HG02970 (cell line): ENCODE data around the gene EXPH5.

Experiments
- ATAC-seq: cut with Tn5 transposase; IDR thresholded peaks from one replicate; pipeline ENCODE4 v1.9.1; 2021; ENCODE audit warnings: mild to moderate bottlenecking, moderate library complexity, moderate number of reproducible peaks; ENCODE audit not compliant: unreplicated experiment, low FRiP score

The EXPH5 gene

DNA sequence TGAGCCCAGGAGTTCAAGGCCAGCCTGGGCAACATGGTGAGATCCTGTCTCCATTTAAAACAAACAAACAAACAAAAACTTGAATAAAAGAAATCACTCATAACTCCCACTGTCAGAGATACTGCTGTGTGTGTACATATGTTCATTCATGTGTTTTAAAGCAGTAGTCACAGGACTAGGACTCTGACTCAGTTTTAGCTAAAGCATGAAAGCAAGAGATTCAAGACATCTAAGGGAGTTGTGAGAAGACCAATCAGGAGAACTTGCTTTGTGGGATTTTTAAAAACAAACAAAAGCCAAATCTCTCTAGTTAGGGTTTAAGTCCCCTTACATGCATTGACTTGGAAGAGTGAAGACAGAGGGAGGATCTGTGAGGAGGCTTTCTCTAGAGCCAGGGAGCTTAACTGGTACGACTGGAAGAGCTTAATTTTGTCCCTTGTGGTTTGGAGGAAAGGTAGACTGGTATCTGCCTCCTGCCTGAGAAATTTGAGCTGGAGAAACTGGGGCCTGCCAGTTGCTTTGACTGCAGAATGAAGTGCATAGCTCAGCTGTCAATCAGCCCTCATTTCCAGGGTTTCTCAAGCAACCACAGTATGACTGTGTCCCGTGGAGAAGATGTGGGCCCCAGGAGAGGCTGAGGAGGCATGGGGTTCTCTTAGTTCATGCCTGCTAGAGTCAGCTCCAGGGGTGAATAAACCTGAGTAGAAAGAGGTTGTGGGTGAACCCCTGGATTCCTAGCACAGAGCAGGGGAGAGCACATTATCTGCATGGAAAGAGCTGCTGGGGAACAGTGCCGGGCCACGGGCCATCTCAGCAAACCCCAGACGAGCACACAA, 30.6 kb downstream of the EXPH5 start:
- ATAC-seq: no peak

DNA sequence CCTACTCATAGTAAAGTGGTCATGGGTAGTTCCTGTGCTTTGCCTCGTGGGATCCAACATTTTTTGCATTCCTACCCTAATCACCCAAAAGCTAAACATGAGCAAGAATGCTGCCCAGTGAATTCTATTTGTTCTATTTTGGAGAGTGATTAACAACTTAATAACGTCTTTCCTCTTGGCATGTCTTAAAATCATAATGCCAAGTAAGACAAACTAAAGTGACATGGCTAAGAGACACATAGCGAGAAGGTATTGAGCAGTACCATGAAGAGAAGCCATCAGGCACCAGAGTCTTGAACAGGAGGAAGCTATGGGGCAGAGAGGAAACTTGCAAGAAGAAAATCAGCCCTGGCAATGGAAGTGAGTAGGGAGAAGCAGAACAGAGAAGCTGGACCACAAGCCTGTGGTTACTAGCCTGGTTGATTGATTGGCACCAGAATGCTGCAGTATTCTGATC, 32.0 kb downstream of the EXPH5 start:
- no peak for ATAC-seq

- ATAC-seq: no peak
Observed at GRCh38 chr11:108559904-108560303, 33.7 kb downstream of the EXPH5 start.

DNA sequence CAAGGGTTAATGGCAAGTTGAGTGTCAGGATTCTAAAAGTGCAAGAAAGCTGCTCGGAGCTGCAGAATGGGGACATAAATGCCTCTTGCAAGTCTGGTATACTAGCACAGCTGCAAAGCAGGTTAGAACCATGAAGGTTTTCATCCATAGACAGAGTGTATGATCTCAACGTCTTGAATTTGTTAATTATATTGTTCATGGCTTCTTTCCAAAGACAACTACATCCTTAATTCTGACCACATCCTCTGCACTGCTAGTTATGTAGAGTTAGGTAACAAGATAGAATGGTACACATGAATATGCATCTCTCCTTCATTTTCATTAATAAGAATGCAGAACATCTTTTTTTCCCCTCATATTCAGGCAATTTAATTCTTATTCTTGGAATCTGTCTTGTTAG, 34.2 kb downstream of the EXPH5 start:
- ATAC-seq: no peak

GRCh38 chr11:108558222-108558621, 35.3 kb downstream of the EXPH5 start:
- no peak for ATAC-seq

DNA sequence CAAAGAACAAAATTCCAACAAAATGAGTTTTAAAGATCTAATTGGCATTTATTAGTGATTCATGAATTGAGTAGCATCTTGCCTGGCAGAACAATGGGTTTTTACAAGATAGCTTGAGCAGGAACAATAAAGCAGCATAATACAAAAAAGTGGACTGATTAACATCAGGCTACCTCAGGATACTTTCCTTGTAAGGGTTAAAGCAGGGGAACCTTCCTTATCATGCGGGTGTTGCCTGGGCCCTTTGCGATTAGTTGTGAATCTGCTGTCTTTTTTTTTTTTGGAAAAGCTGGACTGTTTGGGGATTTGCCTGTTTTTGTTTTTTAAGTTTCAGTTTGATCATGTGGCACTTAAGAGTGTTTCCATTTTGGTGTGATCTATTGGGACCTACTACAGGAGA, 37.5 kb downstream of the EXPH5 start:
- ATAC-seq: no peak

DNA sequence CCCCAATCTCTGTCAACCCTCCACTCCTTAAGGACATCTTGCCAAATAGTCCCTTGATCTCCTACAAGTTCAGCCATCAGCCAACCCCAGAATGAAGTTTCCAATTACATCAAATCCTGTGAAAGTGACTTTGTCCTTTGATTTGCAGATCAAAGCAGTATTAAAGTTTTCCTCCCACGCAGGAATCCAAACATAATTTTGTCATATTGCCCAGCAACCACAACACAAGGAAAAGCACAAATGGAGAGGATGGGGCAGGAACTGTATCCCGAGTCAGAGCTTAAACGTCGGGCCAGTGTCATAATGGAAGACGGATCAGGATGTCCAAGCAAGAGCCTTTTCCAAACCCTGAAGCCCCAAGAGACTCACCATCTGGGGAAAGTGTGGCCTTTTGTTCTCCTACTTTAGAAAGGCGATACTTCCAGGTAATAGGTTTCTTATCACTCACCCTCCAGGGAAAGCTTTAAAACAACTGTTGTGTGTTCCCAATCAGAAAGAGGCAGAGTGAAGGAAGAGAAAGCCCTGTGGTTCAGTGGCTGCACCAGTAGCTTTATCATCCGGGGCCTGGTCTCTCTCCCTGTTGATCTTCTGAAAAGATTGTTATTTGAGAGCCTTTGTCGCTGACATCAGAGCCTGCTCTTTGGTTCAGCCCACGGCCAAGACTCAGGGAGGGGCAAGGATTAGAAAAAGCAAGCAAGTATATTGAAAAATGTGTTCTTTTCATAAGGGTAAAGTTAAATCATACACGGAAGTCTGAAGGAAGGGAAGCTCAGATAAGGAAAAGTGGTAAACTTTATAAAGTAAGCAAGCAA, 41.7 kb downstream of the EXPH5 start:
- ATAC-seq: no peak

GRCh38 chr11:108549319-108549885, 44.2 kb downstream of the EXPH5 start:
- ATAC-seq: no peak

DNA sequence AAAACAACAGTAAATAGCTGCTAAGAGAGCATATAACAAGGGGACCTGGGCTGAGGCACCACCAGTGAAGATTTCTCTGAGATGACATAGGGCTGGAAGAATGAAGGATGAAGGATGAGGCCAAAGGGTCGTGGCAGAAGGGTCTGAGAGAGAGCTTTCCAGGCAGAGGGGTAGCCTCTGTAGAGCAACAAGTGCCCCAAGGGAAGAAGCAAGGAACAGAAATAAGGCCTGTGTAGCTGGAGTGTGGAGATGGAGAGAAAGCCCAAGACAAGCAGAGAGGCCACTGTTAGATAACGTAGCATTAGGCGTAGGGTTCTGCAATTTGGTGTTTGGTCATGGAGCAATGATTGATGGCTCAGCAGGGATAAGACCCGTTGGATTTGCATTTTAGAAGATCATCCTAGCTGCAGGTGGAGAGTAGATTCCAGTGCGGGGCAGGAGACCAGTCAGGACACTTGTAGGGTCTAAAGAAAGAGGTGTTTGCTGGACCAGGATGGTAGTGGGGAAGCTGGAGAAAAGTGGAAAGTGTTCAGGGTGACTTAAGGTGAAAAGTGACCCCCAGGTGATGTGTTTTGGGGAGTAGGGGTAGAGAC, 47.6 kb downstream of the EXPH5 start:
- ATAC-seq: no peak

DNA sequence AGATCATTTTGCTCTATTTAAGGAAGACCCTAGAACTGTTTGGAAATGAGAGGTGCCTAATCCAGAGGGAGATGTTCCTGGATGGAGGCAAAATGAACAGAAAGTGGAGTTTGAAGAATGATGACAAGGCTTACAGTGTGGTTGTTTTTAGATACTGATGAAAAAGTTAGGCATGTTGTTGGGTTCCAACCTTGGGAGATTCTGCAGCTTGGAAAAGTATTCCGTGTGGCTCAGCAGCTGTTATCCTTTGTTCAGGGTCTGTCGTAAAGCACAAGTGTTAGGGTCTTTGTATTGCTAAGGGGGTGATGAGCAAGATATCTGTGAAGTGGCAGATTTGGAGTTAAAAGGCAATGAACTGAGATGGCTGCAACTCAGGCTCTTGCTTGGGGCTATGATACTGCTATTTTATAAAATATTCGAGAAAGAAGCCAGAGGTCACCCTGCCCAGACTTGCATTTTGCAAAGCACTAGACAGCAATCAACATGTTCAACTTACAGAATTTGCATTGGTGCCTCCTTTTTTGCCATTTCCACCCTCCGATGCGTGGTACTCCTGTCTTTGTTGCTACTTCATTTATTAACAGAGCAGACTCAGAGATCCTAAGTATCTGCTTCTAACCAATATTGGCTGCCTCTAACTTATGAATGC, 50.1 kb downstream of the EXPH5 start:
- no peak for ATAC-seq

DNA sequence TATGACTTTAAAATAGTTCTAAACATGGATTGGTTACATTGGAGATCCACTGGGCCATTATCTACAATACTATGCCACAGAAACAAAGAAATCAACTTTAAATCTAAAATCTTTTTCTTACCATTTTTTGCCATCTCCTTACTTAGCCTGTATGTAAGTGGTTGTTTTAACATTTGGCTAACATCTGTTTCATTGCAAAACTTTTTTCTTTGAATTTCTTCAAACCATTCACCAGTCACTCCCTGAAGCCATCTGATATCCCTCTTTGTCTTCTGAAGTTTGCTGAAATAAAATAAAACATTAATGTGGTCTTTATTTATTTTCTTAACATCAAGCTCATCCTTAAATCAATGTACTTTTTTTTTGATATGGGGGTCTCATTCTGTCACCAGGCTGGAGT, 52.0 kb downstream of the EXPH5 start:
- ATAC-seq: no peak

GRCh38 chr11:108538502-108538901, 55.1 kb downstream of the EXPH5 start:
- ATAC-seq: no peak

DNA sequence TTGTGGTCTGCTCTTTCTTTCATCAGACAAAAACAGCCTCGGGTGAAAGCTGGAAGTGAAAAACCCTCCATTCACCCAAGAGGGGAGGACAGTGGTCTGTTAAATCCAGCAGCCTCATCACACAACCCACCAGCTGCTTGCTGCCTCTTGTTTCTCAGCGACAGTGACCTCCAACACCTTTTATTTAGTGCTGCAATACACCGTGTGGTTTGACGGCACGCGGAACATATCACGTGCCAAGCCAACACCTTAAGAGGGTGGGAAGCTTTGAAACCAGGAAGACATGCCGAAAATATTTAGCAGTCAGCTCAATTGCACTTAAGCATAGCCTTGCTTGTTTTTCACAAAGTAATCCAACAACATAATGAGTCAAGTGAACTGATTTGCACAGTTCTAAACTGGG, 55.5 kb downstream of the EXPH5 start:
- ATAC-seq: no peak

DNA sequence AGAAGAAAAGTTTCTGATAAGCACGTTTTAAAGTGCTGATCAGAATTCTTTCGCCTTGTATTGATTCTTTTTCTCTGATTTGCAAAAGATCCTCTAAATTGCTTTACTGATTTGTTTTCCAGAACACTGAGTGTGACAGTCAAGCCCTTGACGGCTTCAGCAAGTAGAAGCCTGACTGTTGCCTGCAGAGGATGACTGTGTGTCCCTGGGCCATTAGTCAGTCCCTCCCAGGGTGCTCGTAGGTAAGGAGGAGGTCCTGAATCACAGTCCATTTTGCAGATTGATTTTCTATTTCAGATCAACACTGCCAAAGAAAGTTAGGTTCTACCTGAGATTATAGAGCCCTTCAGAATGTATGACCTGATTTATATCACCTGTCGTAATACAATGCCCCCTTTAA, 56.8 kb downstream of the EXPH5 start:
- ATAC-seq: no peak

DNA sequence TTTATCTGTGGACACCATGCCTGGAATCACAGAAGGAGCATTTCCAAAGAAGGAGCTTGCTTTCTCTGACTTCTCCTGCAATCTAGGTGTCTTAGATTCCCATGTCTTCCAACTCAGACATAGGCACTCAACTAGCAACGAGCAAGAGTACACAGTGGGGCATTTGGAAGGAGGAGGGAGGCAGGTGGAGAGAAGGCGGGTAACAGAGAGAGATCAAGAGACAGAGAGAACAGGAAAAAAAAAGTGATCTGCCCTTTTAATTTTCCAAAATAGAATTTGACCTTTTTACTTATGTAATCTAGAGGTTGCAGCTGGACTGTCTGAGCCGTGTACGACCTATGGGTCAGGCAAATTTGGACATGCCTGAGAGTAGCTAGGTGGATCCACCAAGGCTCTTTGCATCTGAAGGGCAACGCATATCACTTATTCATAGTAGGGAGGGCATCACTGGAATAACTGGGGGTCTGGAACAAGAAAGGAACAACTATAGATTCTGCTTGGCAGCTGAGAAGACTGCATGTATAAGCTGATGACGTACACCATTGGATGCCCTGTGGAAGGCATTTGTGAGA, 58.1 kb downstream of the EXPH5 start:
- no peak for ATAC-seq

DNA sequence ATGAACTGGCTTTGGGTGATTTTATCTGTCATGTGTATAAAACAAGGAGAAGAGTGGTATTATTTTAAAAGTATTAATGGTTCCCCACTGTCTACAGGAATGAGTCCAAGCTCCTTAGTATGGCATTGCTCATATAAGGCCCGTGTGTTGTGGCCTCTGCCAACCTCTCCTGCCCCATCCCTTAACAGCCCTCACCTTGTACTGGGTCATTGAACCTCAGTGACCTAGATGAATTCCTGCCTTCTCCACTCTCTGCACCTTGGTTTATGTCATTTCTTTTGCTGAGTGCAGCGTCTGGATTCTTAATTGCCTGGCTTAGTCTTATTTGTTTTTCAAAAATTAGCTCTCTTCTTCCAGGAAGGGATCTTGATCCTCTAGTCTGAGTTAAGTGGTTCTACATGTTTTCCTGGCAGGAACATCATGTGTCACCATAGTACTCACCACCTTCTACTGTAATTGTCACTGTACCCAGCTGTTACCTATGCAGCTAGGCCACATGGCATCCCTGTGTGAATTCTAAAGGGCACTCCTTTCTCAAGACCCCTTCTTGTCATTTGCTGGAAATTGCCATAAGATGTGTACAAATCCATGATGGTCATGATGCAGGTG, 59.2 kb downstream of the EXPH5 start:
- no peak for ATAC-seq

DNA sequence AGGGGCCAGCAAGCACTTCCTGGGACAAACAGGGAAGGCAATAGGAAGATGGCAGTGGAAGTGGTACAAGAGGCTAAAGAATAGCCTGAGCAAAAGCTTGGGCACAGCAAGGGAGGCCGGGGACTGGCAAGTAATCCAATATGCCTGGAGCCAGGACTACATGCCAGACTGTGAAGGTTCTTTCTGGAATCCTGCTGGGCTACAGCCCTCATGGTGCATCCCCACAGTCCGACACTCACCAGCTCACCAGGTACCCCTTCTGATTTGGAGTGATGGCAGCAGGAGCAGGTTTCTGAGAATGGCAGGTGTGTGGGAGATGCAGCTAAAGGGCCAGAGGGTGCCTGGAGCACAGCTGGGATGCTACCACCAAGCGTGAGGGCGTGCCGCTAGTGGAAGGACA, 63.1 kb downstream of the EXPH5 start:
- ATAC-seq: no peak

DNA sequence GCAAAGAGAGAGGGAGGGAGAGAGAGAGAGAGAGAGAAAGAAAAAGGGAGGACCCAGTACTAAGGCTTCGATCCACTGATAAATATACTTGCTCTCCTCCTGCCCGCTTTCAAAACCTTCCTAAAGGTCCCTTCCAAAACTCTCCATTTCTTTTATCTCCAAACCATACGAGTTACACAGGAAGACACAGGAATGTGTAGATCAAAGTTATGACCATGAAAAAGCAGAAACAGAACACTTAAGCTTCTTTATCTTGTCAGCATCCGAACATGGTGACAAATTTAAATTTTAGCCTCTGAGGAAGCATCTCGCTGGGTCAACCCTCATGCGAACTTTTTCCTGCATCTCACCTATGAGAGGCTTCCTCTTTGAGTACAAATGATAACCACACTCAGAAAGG, 66.2 kb downstream of the EXPH5 start:
- no peak for ATAC-seq

DNA sequence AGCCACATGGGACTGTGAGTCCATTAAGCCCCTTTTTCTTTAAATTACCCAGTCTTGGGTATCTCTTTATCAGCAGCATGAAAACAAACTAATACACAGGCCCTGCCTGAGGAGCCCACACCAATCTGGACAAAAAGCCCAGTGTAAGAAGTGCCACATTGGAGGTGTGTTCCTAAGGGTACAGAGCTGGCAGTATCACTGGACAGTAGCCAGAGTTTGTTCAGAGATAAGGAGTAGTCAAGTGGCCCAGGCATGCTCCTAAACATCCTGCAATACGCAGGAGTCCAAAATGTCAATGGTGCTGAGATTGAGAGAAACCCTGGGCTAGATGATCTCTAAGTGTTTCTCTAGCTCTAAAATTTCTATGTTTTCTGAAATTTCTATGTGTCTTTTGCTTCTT, 68.4 kb downstream of the EXPH5 start:
- ATAC-seq: no peak

GRCh38 chr11:108524422-108524821, 69.1 kb downstream of the EXPH5 start:
- ATAC-seq: no peak
